ENCODE data around the gene MED16.

Gene MED16

GRCh38 chr19:928471-929202 lies 35.6 kb upstream of the MED16 start:
- DNase-seq (ENCODE audit: insufficient read length, low spot score) (no peak), FAIRE-seq (no peak)

GRCh38 chr19:927780-928401 lies 34.9 kb upstream of the MED16 start:
- DNase-seq (ENCODE audit: insufficient read length, low spot score) (no peak), FAIRE-seq (no peak)

- FAIRE-seq (no peak), DNase-seq (ENCODE audit: insufficient read length, low spot score) (no peak)
Measured at GRCh38 chr19:927351-927779, 34.4 kb upstream of the MED16 start.

- FAIRE-seq (no peak), DNase-seq (ENCODE audit: insufficient read length, low spot score) (no peak)
Measured at GRCh38 chr19:926589-927350, 33.8 kb upstream of the MED16 start.

GRCh38 chr19:926323-926588 lies 33.3 kb upstream of the MED16 start:
- DNase-seq (ENCODE audit: insufficient read length, low spot score) (no peak), FAIRE-seq (no peak)

GRCh38 chr19:925526-926322 lies 32.7 kb upstream of the MED16 start, which contains the start of gene ARID3A:
Gene ARID3A, plus strand, starts transcription at chr19:926035. Its CDS starts 3,494 bp downstream, at chr19:929529.
- DNase-seq (ENCODE audit: insufficient read length, low spot score): peak; percentile 78
- no peak for FAIRE-seq

- no peak for FAIRE-seq
Measured at GRCh38 chr19:925087-925525, 32.1 kb upstream of the MED16 start.

GRCh38 chr19:924553-925086 lies 31.6 kb upstream of the MED16 start:
- FAIRE-seq (no peak), DNase-seq (ENCODE audit: insufficient read length, low spot score) (no peak)

More at GRCh38 chr19:925087-925525, 32.1 kb upstream of the MED16 start:
- DNase-seq (ENCODE audit: insufficient read length, low spot score): no peak

GRCh38 chr19:920051-920864 lies 27.3 kb upstream of the MED16 start:
- DNase-seq (ENCODE audit: insufficient read length, low spot score) (no peak), FAIRE-seq (no peak)

GRCh38 chr19:919199-920050 lies 26.4 kb upstream of the MED16 start:
- no peak for DNase-seq (ENCODE audit: insufficient read length, low spot score)
- FAIRE-seq: no peak

GRCh38 chr19:918481-919198 lies 25.7 kb upstream of the MED16 start:
- DNase-seq (ENCODE audit: insufficient read length, low spot score) (no peak), FAIRE-seq (no peak)

- no peak for DNase-seq (ENCODE audit: insufficient read length, low spot score)
- no peak for FAIRE-seq
Measured at GRCh38 chr19:918152-918437, 25.1 kb upstream of the MED16 start.

- FAIRE-seq (no peak), DNase-seq (ENCODE audit: insufficient read length, low spot score) (no peak)
Measured at GRCh38 chr19:917323-918151, 24.6 kb upstream of the MED16 start, which contains the start of gene KISS1R. Gene KISS1R, plus strand, starts transcription at chr19:917333. Its CDS starts 170 bp downstream, at chr19:917503.

- FAIRE-seq (no peak), DNase-seq (ENCODE audit: insufficient read length, low spot score) (no peak)
Measured at GRCh38 chr19:916645-917322, 23.8 kb upstream of the MED16 start.

- DNase-seq (ENCODE audit: insufficient read length, low spot score) (no peak), FAIRE-seq (peak; percentile 57)
Measured at GRCh38 chr19:913080-913748, 20.2 kb upstream of the MED16 start, which contains the start of gene R3HDM4. Gene R3HDM4, minus strand, starts transcription at chr19:913219. Its CDS starts 62 bp downstream, at chr19:913157.
